MCF 10A (cell line): ENCODE measurements around the gene MTHFD2L. TPM values are rescaled to one million over a fixed set of nuclear protein-coding genes. Genes with fewer than 3 reads are reported as not detected.

Experiments used
- BruUV-seq: library from RNA; stranded (reverse); fragments of 400-500 nt; replicated peaks from 2 replicates; lab custom pipeline; 2021; lab: Mats Ljungman, UMichigan
- CTCF ChIA-PET: fragments of 300-600 bp; sonication (Branson Sonifier 250); formaldehyde crosslinking; extraction: SDS; loops from one replicate; lab custom pipeline; 2021; ENCODE audit warnings: antibody characterized with exemption, inconsistent platforms; lab: Yijun Ruan, JAX
- POLR2A ChIA-PET: fragments of 300-600, 350-650 bp; sonication (Branson Sonifier 250); formaldehyde crosslinking; extraction: SDS; loops from one replicate; lab custom pipeline; 2020; ENCODE audit warnings: antibody characterized with exemption, inconsistent platforms; lab: Yijun Ruan, JAX
- DNase-seq: peaks from one replicate; pipeline ENCODE4 v3.0.0-alpha.2; 2018; ENCODE audit not compliant: unreplicated experiment
- H3K27ac Mint-ChIP-seq: one replicate; pipeline ENCODE4 v1.8.0; 2022; ENCODE audit warnings: mild to moderate bottlenecking, low read depth, mixed read lengths; ENCODE audit not compliant: unreplicated experiment
- H3K27me3 Mint-ChIP-seq: one replicate; pipeline ENCODE4 v1.8.0; 2022; ENCODE audit warnings: mixed read lengths; ENCODE audit not compliant: insufficient read depth, unreplicated experiment
- H3K36me3 Mint-ChIP-seq: one replicate; pipeline ENCODE4 v1.8.0; 2022; ENCODE audit warnings: mild to moderate bottlenecking, moderate library complexity, mixed read lengths; ENCODE audit not compliant: insufficient read depth, unreplicated experiment
- H3K4me1 Mint-ChIP-seq: one replicate; pipeline ENCODE4 v1.8.0; 2022; ENCODE audit warnings: mixed read lengths; ENCODE audit not compliant: insufficient read depth, unreplicated experiment
- H3K4me3 Mint-ChIP-seq: one replicate; pipeline ENCODE4 v1.8.0; 2022; ENCODE audit warnings: mild to moderate bottlenecking, moderate library complexity, mixed read lengths; ENCODE audit not compliant: unreplicated experiment
- H3K9me3 Mint-ChIP-seq: one replicate; pipeline ENCODE4 v1.8.0; 2022; ENCODE audit warnings: mixed read lengths; ENCODE audit not compliant: unreplicated experiment
- intact Hi-C: fragments of 100-400 bp; cut with micrococcal nuclease; formaldehyde crosslinking; loops from 2 replicates; pipeline ENCODE4 v1.14.1; 2022
- total RNA-seq: library from RNA; stranded (reverse); gene quantifications from 2 replicates; pipeline ENCODE4 v1.2.3, GENCODE V29; 2022
- TF ChIP-seq, protein P1 (sequence below): fragments of 200-600 bp; IDR thresholded peaks from one replicate; pipeline ENCODE4 v1.8.0; 2022; ENCODE audit warnings: antibody characterized with exemption, mild to moderate bottlenecking; ENCODE audit not compliant: unreplicated experiment

The MTHFD2L gene
- total RNA-seq, 1 experiment from 2014 or later = 113 TPM

- TF ChIP-seq, protein P1, sequence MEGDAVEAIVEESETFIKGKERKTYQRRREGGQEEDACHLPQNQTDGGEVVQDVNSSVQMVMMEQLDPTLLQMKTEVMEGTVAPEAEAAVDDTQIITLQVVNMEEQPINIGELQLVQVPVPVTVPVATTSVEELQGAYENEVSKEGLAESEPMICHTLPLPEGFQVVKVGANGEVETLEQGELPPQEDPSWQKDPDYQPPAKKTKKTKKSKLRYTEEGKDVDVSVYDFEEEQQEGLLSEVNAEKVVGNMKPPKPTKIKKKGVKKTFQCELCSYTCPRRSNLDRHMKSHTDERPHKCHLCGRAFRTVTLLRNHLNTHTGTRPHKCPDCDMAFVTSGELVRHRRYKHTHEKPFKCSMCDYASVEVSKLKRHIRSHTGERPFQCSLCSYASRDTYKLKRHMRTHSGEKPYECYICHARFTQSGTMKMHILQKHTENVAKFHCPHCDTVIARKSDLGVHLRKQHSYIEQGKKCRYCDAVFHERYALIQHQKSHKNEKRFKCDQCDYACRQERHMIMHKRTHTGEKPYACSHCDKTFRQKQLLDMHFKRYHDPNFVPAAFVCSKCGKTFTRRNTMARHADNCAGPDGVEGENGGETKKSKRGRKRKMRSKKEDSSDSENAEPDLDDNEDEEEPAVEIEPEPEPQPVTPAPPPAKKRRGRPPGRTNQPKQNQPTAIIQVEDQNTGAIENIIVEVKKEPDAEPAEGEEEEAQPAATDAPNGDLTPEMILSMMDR = no peak
- Mint-ChIP-seq H3K27me3 (no peaks in the 10 kb centered on the region), H3K27ac (no peak overlapping the region), H3K9me3 (peaks cover 13% of the 10 kb centered on the region), H3K4me3 (no peak overlapping the region), H3K4me1 (peaks cover 20% of the 10 kb centered on the region), H3K36me3 (no peaks in the 10 kb centered on the region)
- DNase-seq = no peak
- intact Hi-C loops = no loop called here
- CTCF ChIA-PET = interaction anchor here (0.6 to 1.4 kb wide), 3 partner anchors 9 to 38 kb away, joined by 3 to 6 read pairs (median 4); no protein-coding TSS in a partner anchor
- POLR2A ChIA-PET = interaction anchor here (0.7 to 1.3 kb wide), 3 partner anchors 9 to 288 kb away, joined by 3 to 4 read pairs (median 3); partner anchors contain the start of gene EPGN
- no TSS peak for BruUV-seq
Observed at GRCh38 chr4:74330295-74330750, 172.4 kb downstream of the MTHFD2L start.

DNA sequence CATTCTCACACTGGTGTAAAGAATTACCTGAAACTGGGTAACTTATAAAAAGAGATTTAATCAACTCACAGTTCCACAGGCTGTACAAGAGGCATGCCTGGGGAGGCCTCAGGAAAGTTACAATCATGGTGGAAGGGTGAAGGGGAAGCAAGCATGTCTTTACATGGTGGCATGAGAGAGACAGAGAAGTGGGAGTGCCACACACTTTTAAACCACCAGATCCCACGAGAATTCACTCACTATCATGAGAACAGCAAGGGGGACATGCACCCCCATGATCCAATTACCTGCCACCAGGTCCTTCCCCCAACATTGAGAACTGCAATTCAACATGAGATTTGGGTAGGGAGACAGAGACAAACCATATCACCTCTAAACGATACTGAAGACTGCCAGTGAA is 173.3 kb downstream of the MTHFD2L start:
- H3K4me1 Mint-ChIP-seq = peaks cover 20% of the 10 kb centered on the region

DNA sequence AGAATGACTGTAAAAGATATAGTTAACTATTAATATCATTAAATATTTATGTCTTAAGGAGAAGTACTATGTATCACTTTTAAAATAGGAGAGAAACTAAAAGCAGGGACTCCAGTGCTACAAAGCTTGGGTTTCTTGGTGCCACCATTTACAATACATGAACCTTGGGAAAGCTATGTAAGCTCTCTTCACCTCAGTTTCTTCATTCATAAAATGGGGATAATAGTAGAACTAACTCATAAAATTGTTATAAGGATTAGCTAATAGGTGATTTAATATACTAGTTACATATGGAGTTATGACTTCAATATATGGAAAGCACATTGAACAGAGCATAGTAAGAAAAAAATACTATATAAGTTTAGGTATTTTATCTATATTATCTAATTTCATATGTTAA is 174.0 kb downstream of the MTHFD2L start:
- Mint-ChIP-seq H3K27ac (no peak overlapping the region), H3K27me3 (no peaks in the 10 kb centered on the region), H3K9me3 (peaks cover 13% of the 10 kb centered on the region), H3K36me3 (no peaks in the 10 kb centered on the region), H3K4me1 (peaks cover 20% of the 10 kb centered on the region), H3K4me3 (no peak overlapping the region)
- intact Hi-C loops = no loop called here
- BruUV-seq = no TSS peak
- ChIA-PET CTCF (interaction anchor here (0.9 kb wide), 1 partner anchor 200 kb away, joined by 5 read pairs; no protein-coding TSS in a partner anchor), POLR2A (interaction anchor here (1.2 to 1.7 kb wide), 3 partner anchors 9 to 11 kb away, joined by 3 to 7 read pairs (median 6); no protein-coding TSS in a partner anchor)
- DNase-seq = no peak
- TF ChIP-seq, protein P1 = no peak

More for the DNA sequence above, 173.3 kb downstream of the MTHFD2L start:
- no TSS peak for BruUV-seq
- Mint-ChIP-seq H3K9me3 (peaks cover 13% of the 10 kb centered on the region), H3K27me3 (no peaks in the 10 kb centered on the region), H3K4me3 (no peak overlapping the region), H3K36me3 (no peaks in the 10 kb centered on the region), H3K27ac (no peak overlapping the region)
- CTCF ChIA-PET = interaction anchor here (0.6 to 0.7 kb wide), 2 partner anchors 39 to 46 kb away, joined by 3 read pairs; no protein-coding TSS in a partner anchor
- no peak for DNase-seq
- TF ChIP-seq, protein P1 = no peak
- intact Hi-C loops = no loop called here
- POLR2A ChIA-PET = no interaction called here

GRCh38 chr4:74334636-74335035 is 176.7 kb downstream of the MTHFD2L start:
- BruUV-seq = no TSS peak
- Mint-ChIP-seq H3K36me3 (no peaks in the 10 kb centered on the region), H3K27me3 (no peaks in the 10 kb centered on the region), H3K4me3 (no peak overlapping the region), H3K4me1 (peaks cover 12% of the 10 kb centered on the region), H3K9me3 (peaks cover 5% of the 10 kb centered on the region), H3K27ac (no peak overlapping the region)
- TF ChIP-seq, protein P1 = no peak
- CTCF ChIA-PET = interaction anchor here (0.7 to 0.8 kb wide), 2 partner anchors 13 to 100 kb away, joined by 3 to 4 read pairs; no protein-coding TSS in a partner anchor
- intact Hi-C loops = no loop called here
- no peak for DNase-seq
- POLR2A ChIA-PET = no interaction called here
